Measurements from ENCODE around the gene PIK3CG. TPM values are rescaled to one million over a fixed set of nuclear protein-coding genes. Genes with fewer than 3 reads are reported as not detected.
A peak's percentile ranks its signal among the peaks of the same experiment; 100 is the strongest.

Gene PIK3CG
- polyA plus RNA-seq, 3 donors, result 17.9 to 31.2 (median 20.7) TPM

DNA sequence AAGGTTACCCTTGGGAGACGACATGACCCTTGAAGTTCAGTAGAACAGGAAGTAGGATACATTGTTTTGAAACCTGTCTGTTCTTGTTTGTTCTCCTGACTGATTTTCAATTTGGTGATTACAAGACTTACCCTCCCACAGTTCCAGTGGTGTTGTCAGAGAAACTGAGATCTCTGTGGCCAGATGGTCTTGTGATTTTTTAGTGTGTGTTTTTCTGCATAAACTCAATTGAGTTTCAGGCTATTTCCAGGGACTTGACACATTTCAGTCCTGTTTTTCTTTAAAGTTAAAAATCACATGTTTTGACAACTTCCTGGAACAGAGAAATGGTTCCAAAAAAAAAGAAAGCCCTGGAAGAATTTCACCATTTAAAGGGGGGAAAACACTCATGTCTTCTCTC lies 22.3 kb downstream of the PIK3CG start:
- no CpG with 5 or more reads among the region's 1 CpG for WGBS (ENCODE audit: insufficient coverage)
- Mint-ChIP-seq H3K36me3 (peaks cover 94 to 98% of the 10 kb centered on the region in 2 donors), H3K27ac (peak overlapping the region in 5 of 7 donors; percentile 1 to 79 (median 47)), H3K4me3 (no peak overlapping the region), H3K27me3 (ENCODE audit: low read depth in 3 of 3) (no peaks in the 10 kb centered on the region), H3K9me3 (no peaks in the 10 kb centered on the region), H3K4me1 (peaks cover 6% of the 10 kb centered on the region)
- TF ChIP-seq CTCF (IDR thresholded peaks at IDR 0.05), result no peak
- H2AFZ ChIP-seq (ENCODE audit: insufficient read depth, low read depth, low read length, poor library complexity, severe bottlenecking), result no peak overlapping the region
- peak overlapping the region in 1 of 2 donors; percentile 9 for H3K27ac ChIP-seq (ENCODE audit: low read depth in 1 of 2, low read length in 2 of 2)
- peaks cover 97 to 100% of the 10 kb centered on the region in 2 donors for H3K36me3 ChIP-seq (replicated peaks in 1 of 2; ENCODE audit: control insufficient read depth in 1 of 2, insufficient read depth in 2 of 2, low read length in 2 of 2)
- H3K79me2 ChIP-seq (ENCODE audit: insufficient read depth, low read length), result peaks cover 27% of the 10 kb centered on the region
- peaks cover 20% of the 10 kb centered on the region for H4K20me1 ChIP-seq (ENCODE audit: insufficient read depth, low read length)
- H3K4me1 ChIP-seq (ENCODE audit: control insufficient read depth in 1 of 2, insufficient read depth in 2 of 2, low read length in 2 of 2), result no peaks in the 10 kb centered on the region
- H3K27me3 ChIP-seq (ENCODE audit: control insufficient read depth in 2 of 2, insufficient read depth in 2 of 2, low read length in 2 of 2), result no peaks in the 10 kb centered on the region
- H3K9me3 ChIP-seq (replicated peaks in 1 of 2; ENCODE audit: control insufficient read depth in 1 of 2, insufficient read depth in 1 of 2, low read length in 2 of 2), result no peaks in the 10 kb centered on the region
- H3K4me2 ChIP-seq (replicated peaks; ENCODE audit: extremely low read depth, low read length, poor library complexity, severe bottlenecking), result no peak overlapping the region
- intact Hi-C loops (cut with micrococcal nuclease), result loop anchor here in 1 of 2 donors (10.0 kb wide), 1 partner anchor 93 kb away; no protein-coding TSS in a partner anchor
- no peak for DNase-seq
- no peak overlapping the region for H3K9ac ChIP-seq (ENCODE audit: insufficient read depth, low read length, poor library complexity, severe bottlenecking)
- H3K4me3 ChIP-seq (replicated peaks in 1 of 3; ENCODE audit: low read depth in 2 of 3, low read length in 3 of 3), result no peak overlapping the region

DNA sequence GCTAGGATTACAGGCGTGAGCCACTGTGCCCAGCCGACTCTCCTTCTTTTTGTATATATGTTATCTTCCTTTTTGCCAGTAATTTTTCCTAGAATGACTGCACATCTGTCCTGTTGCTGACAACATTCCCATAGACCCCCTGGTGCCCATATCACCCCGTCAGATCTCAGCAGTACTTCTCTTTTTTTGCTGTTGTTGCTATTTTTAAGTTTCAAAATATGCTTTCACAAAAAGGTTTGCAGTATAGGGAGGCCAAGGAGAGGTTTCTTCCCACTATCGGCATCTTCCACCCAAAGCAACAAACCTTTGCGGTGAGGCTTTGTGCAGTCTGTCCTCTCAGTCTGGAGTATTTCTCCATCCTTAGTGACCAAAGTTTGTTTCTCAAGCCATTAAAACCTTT lies 23.1 kb downstream of the PIK3CG start:
- no peak overlapping the region for H3K4me3 Mint-ChIP-seq
- Histone ChIP-seq H3K9me3 (replicated peaks in 1 of 2; ENCODE audit: control insufficient read depth in 1 of 2, insufficient read depth in 1 of 2, low read length in 2 of 2) (no peaks in the 10 kb centered on the region), H3K27ac (ENCODE audit: low read depth in 1 of 2, low read length in 2 of 2) (peak overlapping the region in 1 of 2 donors; percentile 3), H3K4me3 (replicated peaks in 1 of 3; ENCODE audit: low read depth in 2 of 3, low read length in 3 of 3) (no peak overlapping the region), H3K36me3 (replicated peaks in 1 of 2; ENCODE audit: control insufficient read depth in 1 of 2, insufficient read depth in 2 of 2, low read length in 2 of 2) (peaks cover 96 to 100% of the 10 kb centered on the region in 2 donors), H2AFZ (ENCODE audit: insufficient read depth, low read depth, low read length, poor library complexity, severe bottlenecking) (no peak overlapping the region), H3K27me3 (ENCODE audit: control insufficient read depth in 2 of 2, insufficient read depth in 2 of 2, low read length in 2 of 2) (no peaks in the 10 kb centered on the region), H3K9ac (ENCODE audit: insufficient read depth, low read length, poor library complexity, severe bottlenecking) (no peak overlapping the region), H3K4me2 (replicated peaks; ENCODE audit: extremely low read depth, low read length, poor library complexity, severe bottlenecking) (no peak overlapping the region), H3K4me1 (ENCODE audit: control insufficient read depth in 1 of 2, insufficient read depth in 2 of 2, low read length in 2 of 2) (no peaks in the 10 kb centered on the region), H4K20me1 (ENCODE audit: insufficient read depth, low read length) (peaks cover 24% of the 10 kb centered on the region), H3K79me2 (ENCODE audit: insufficient read depth, low read length) (peaks cover 30% of the 10 kb centered on the region)
- H3K9me3 Mint-ChIP-seq, result no peaks in the 10 kb centered on the region
- TF ChIP-seq CTCF (IDR thresholded peaks at IDR 0.05), result no peak
- H3K27ac Mint-ChIP-seq, result peak overlapping the region in 2 of 7 donors; percentile 39 to 59
- intact Hi-C loops (cut with micrococcal nuclease), result loop anchor here in 1 of 2 donors (10.0 kb wide), 1 partner anchor 93 kb away; no protein-coding TSS in a partner anchor
- no CpG with 5 or more reads among the region's 5 CpGs for WGBS (ENCODE audit: insufficient coverage)
- DNase-seq, result no peak
- H3K27me3 Mint-ChIP-seq (ENCODE audit: low read depth in 3 of 3), result no peaks in the 10 kb centered on the region
- peaks cover 94 to 98% of the 10 kb centered on the region in 2 donors for H3K36me3 Mint-ChIP-seq
- peaks cover 5% of the 10 kb centered on the region for H3K4me1 Mint-ChIP-seq

Data from CD14-positive monocyte (primary cell).